Measurements from ENCODE around the gene SCARB1.

The SCARB1 gene

GRCh38 chr12:124831590-124831989 lies 32.1 kb downstream of the SCARB1 start:
- ATAC-seq: no peak
- TF ChIP-seq POU6F1 (CRISPR knock-in tag; IDR thresholded peaks at IDR 0.05; ENCODE audit: borderline replicate concordance, low read depth): no peak
- no peak for TF ChIP-seq GLIS3 (CRISPR knock-in tag; IDR thresholded peaks at IDR 0.05)
- no peak for TF ChIP-seq PATZ1 (CRISPR knock-in tag; IDR thresholded peaks at IDR 0.05; ENCODE audit: borderline replicate concordance)
- no peak for TF ChIP-seq ZNF70 (CRISPR knock-in tag; IDR thresholded peaks at IDR 0.05)
- no peak for TF ChIP-seq CSRNP3 (CRISPR knock-in tag; IDR thresholded peaks at IDR 0.05)
- no peak for TF ChIP-seq BACH2 (CRISPR knock-in tag; IDR thresholded peaks at IDR 0.05; ENCODE audit: borderline replicate concordance)
- no peak for TF ChIP-seq ZNF565 (CRISPR knock-in tag; conservative IDR thresholded peaks at IDR 0.05; ENCODE audit: low read depth)
- no peak for TF ChIP-seq ESRRG (CRISPR knock-in tag; IDR thresholded peaks at IDR 0.05)
- TF ChIP-seq OSR1 (CRISPR knock-in tag; IDR thresholded peaks at IDR 0.05): no peak
- TF ChIP-seq CSDC2 (CRISPR knock-in tag; IDR thresholded peaks at IDR 0.05): no peak
- no peak for TF ChIP-seq TOX (CRISPR knock-in tag; IDR thresholded peaks at IDR 0.05; ENCODE audit: borderline replicate concordance)
- no peak for TF ChIP-seq PPARA (CRISPR knock-in tag; IDR thresholded peaks at IDR 0.05; ENCODE audit: borderline replicate concordance)
- TF ChIP-seq SNAI2 (CRISPR knock-in tag; IDR thresholded peaks at IDR 0.05): no peak
- TF ChIP-seq ZC3H10 (CRISPR knock-in tag; IDR thresholded peaks at IDR 0.05): no peak
- no peak for TF ChIP-seq CREB5 (CRISPR knock-in tag; IDR thresholded peaks at IDR 0.05; ENCODE audit: low read depth)
- TF ChIP-seq ZNF8 (CRISPR knock-in tag; IDR thresholded peaks at IDR 0.05): no peak
- no peak for TF ChIP-seq ARNTL (CRISPR knock-in tag; IDR thresholded peaks at IDR 0.05; ENCODE audit: borderline replicate concordance, low read depth)

- TF ChIP-seq ZNF70 (CRISPR knock-in tag; IDR thresholded peaks at IDR 0.05) (no peak), ZFP30 (CRISPR knock-in tag; IDR thresholded peaks at IDR 0.05) (no peak), OSR1 (CRISPR knock-in tag; IDR thresholded peaks at IDR 0.05) (no peak), CSDC2 (CRISPR knock-in tag; IDR thresholded peaks at IDR 0.05) (no peak), ARNTL (CRISPR knock-in tag; IDR thresholded peaks at IDR 0.05; ENCODE audit: borderline replicate concordance, low read depth) (no peak), ZNF8 (CRISPR knock-in tag; IDR thresholded peaks at IDR 0.05) (no peak), ESRRG (CRISPR knock-in tag; IDR thresholded peaks at IDR 0.05) (no peak), TOX (CRISPR knock-in tag; IDR thresholded peaks at IDR 0.05; ENCODE audit: borderline replicate concordance) (no peak), SNAI2 (CRISPR knock-in tag; IDR thresholded peaks at IDR 0.05) (no peak), ISL1 (CRISPR knock-in tag; IDR thresholded peaks at IDR 0.05) (no peak), RARB (CRISPR knock-in tag; IDR thresholded peaks at IDR 0.05) (no peak), ZFP3 (CRISPR knock-in tag; IDR thresholded peaks at IDR 0.05) (no peak), BACH2 (CRISPR knock-in tag; IDR thresholded peaks at IDR 0.05; ENCODE audit: borderline replicate concordance) (no peak), ZNF565 (CRISPR knock-in tag; conservative IDR thresholded peaks at IDR 0.05; ENCODE audit: low read depth) (no peak)
- no peak for ATAC-seq
These were observed 33.4 kb downstream of the SCARB1 start for GRCh38 chr12:124830306-124830705.

- no peak for ATAC-seq
- TF ChIP-seq PPARA (CRISPR knock-in tag; IDR thresholded peaks at IDR 0.05; ENCODE audit: borderline replicate concordance) (no peak), GLIS3 (CRISPR knock-in tag; IDR thresholded peaks at IDR 0.05) (no peak), SNAI2 (CRISPR knock-in tag; IDR thresholded peaks at IDR 0.05) (no peak), ZNF565 (CRISPR knock-in tag; conservative IDR thresholded peaks at IDR 0.05; ENCODE audit: low read depth) (no peak), OSR1 (CRISPR knock-in tag; IDR thresholded peaks at IDR 0.05) (no peak), ZNF70 (CRISPR knock-in tag; IDR thresholded peaks at IDR 0.05) (no peak), BACH2 (CRISPR knock-in tag; IDR thresholded peaks at IDR 0.05; ENCODE audit: borderline replicate concordance) (no peak), RARB (CRISPR knock-in tag; IDR thresholded peaks at IDR 0.05) (no peak), ZNF8 (CRISPR knock-in tag; IDR thresholded peaks at IDR 0.05) (no peak), ZFP30 (CRISPR knock-in tag; IDR thresholded peaks at IDR 0.05) (no peak), ZFP3 (CRISPR knock-in tag; IDR thresholded peaks at IDR 0.05) (no peak), PATZ1 (CRISPR knock-in tag; IDR thresholded peaks at IDR 0.05; ENCODE audit: borderline replicate concordance) (no peak), TCF4 (CRISPR knock-in tag; IDR thresholded peaks at IDR 0.05; ENCODE audit: borderline replicate concordance) (no peak), ZC3H10 (CRISPR knock-in tag; IDR thresholded peaks at IDR 0.05) (no peak), CREB5 (CRISPR knock-in tag; IDR thresholded peaks at IDR 0.05; ENCODE audit: low read depth) (no peak), POU6F1 (CRISPR knock-in tag; IDR thresholded peaks at IDR 0.05; ENCODE audit: borderline replicate concordance, low read depth) (no peak), ESRRG (CRISPR knock-in tag; IDR thresholded peaks at IDR 0.05) (no peak), CSDC2 (CRISPR knock-in tag; IDR thresholded peaks at IDR 0.05) (no peak), ARNTL (CRISPR knock-in tag; IDR thresholded peaks at IDR 0.05; ENCODE audit: borderline replicate concordance, low read depth) (no peak)
These were observed 33.9 kb downstream of the SCARB1 start for GRCh38 chr12:124829708-124830304.
